Hepatic stellate cell (primary cell): ENCODE measurements around the gene CLPTM1L.

Experiments used
- DNase-seq: peaks from one replicate; pipeline ENCODE4 v3.0.0; 2011; ENCODE audit warnings: low spot score

Gene CLPTM1L

GRCh38 chr5:1274471-1274870 lies 70.4 kb downstream of the CLPTM1L start:
- no peak for DNase-seq

DNA sequence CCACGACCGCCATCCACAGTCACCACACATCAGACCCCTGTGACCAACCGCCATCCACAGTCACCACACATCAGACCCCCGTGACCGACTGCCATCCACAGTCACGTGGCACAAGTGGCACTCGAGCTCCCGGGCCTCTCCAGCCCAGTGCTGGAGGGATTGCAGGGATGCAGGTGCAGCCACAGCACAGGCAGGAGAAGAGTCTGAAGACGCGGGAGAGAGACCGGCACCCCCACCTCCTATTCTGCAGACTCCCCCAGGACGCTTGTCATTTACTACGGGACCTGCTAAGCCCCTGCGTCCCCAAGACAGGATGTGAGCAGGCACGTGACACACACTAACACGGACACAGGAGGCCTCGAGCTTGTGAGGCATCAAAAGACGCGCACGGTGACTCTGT lies 71.2 kb downstream of the CLPTM1L start:
- no peak for DNase-seq

- no peak for DNase-seq
These were observed 72.7 kb downstream of the CLPTM1L start for GRCh38 chr5:1272201-1272600.

- DNase-seq: no peak
These were observed 73.7 kb downstream of the CLPTM1L start for GRCh38 chr5:1270933-1271914.

DNA sequence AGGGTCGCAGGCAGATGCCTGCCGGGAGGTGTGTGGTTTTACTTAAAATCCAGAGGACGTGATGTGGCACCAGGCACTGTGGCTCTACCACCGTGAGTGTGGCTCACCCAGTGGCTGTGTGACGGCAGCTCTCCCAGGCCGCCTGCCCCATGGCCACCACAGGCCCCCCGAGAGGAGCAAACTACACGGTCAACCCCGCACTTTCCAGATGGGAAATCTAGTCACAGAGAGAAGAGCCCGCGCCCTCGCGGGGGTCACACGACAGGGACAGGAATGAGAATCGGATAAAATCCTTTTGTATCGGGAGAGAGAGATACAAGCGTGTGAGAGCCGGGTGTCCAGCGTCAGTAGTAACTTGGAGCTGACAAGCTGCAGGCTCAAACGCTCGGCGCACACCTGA lies 74.5 kb downstream of the CLPTM1L start:
- no peak for DNase-seq

GRCh38 chr5:1268666-1269065 lies 76.2 kb downstream of the CLPTM1L start:
- DNase-seq: no peak

DNA sequence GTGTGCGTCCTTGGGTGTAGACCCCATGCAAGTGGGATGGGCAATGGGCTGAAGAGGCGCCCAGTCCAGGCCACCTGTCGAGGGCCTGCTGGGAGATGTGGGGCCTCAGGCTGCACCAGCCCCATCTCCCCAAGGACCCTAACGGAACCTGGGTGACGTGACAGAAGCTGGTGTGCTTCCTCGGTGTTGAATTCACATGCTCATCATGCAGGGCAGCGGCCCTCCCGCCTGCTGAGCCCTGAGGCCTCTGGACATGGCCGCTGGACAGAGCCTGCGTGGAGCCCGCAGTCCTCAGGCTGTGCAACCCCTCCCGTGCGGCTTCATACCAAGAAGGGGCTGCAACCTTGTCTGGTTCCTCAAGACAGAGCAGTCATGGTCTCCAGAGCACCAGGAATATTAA lies 76.8 kb downstream of the CLPTM1L start:
- DNase-seq: no peak
